ENCODE measurements around the gene CADM4.

DNA sequence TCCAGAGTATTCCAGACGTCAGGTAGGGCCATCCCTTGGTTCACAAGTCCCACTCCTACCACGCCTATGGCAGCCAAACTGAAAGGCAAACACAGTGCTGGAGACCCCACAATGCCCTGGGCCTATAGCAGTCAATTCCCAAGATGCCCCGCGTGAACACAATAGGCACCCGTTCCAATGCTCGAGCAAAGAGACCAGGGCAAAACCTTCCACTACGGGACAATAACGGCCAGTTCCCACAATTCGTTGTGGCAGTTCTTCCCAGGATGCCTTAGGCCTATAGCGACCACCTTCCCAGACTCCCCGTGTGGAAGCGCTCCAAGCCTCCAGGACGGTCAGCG, 20.8 kb downstream of the CADM4 start:
- TF ChIP-seq, protein P1, sequence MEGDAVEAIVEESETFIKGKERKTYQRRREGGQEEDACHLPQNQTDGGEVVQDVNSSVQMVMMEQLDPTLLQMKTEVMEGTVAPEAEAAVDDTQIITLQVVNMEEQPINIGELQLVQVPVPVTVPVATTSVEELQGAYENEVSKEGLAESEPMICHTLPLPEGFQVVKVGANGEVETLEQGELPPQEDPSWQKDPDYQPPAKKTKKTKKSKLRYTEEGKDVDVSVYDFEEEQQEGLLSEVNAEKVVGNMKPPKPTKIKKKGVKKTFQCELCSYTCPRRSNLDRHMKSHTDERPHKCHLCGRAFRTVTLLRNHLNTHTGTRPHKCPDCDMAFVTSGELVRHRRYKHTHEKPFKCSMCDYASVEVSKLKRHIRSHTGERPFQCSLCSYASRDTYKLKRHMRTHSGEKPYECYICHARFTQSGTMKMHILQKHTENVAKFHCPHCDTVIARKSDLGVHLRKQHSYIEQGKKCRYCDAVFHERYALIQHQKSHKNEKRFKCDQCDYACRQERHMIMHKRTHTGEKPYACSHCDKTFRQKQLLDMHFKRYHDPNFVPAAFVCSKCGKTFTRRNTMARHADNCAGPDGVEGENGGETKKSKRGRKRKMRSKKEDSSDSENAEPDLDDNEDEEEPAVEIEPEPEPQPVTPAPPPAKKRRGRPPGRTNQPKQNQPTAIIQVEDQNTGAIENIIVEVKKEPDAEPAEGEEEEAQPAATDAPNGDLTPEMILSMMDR (conservative IDR thresholded peaks at IDR 0.05; ENCODE audit: low read depth, low read length), result no peak
- no peak for TF ChIP-seq EZH2 (IDR thresholded peaks at IDR 0.05; ENCODE audit: borderline replicate concordance, low read depth, low read length, poor library complexity, severe bottlenecking)
